Erythroblast (primary cell): ENCODE data around the gene ITPK1.

ENCODE experiments used
- GATA1 ChIP-seq: IDR thresholded peaks from 2 replicates; pipeline ENCODE4 v1.6.1; 2011; ENCODE audit warnings: low read depth, mild to moderate bottlenecking, control low read depth, low read length, moderate library complexity
- POLR2A ChIP-seq: IDR thresholded peaks from 2 replicates; pipeline ENCODE4 v1.6.1; 2011; ENCODE audit warnings: mild to moderate bottlenecking, low read length

GRCh38 chr14:92959761-92960680 is 155.7 kb downstream of the ITPK1 start:
- TF ChIP-seq POLR2A (no peak), GATA1 (no peak)
